Ramos (cell line): Measurements from ENCODE around the gene PKD2L1.

Experiments used
- in situ Hi-C: fragments of 300-500 bp; cut with MboI; formaldehyde crosslinking; loops from one replicate; pipeline ENCODE4 v1.14.3; 2022; ENCODE audit warnings: low sequenced_read_pairs; ENCODE audit not compliant: unreplicated experiment

The PKD2L1 gene

GRCh38 chr10:100357059-100357858, 27.2 kb upstream of the PKD2L1 start:
- in situ Hi-C loops, result no loop called here

GRCh38 chr10:100356067-100357017, 26.3 kb upstream of the PKD2L1 start:
- in situ Hi-C loops, result no loop called here

DNA sequence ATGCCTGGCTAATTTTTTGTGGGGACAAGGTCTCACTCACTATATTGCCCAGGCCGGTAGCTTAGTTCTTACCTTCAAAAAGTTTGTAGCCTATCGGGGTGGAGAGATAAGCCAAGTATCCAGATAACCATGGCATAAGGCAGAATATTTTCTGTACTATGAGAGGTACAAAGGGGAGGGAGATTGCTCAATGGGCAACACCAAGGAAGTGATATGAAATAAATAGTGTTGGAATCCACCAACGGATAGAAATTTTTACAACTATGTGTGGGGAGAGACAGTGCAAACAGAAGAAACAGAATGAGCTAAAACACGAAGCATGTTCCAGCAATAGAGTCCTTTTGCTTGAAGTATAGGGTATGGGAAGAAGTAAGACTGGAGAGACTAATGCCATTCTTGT, 25.1 kb upstream of the PKD2L1 start:
- in situ Hi-C loops, result no loop called here

GRCh38 chr10:100353770-100354485, 23.9 kb upstream of the PKD2L1 start:
- in situ Hi-C loops, result no loop called here

GRCh38 chr10:100350914-100351485, 21.0 kb upstream of the PKD2L1 start:
- in situ Hi-C loops, result no loop called here

- in situ Hi-C loops, result no loop called here
Observed at GRCh38 chr10:100349672-100350071, 19.6 kb upstream of the PKD2L1 start.

GRCh38 chr10:100349087-100349486, 19.1 kb upstream of the PKD2L1 start:
- in situ Hi-C loops, result no loop called here

DNA sequence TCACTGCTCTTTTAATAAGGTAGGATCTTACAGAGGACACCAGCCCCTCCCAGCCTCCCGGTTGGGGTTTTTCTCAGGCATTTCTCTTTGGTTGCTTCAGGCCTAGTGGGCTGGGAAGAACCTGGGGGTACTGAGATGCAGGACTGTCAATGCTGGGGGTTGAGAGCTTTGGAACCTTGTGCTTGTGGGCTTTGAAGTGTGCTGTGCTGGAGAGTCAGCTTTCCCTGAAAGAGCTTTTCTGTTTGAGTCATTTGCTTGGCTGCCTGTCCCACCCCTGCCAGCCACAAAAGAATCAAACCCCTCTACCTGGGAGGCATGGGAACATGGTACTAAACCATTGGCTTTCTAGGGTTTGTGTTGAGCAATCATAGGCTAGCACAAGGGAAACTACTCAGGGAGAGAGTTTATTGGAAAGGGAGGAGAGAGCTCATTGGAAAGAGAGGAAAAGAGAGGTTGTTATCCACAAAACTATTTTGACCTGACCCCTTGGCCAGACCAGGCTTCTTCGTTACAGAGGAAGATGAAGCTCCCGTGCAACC, 18.4 kb upstream of the PKD2L1 start:
- in situ Hi-C loops, result no loop called here

DNA sequence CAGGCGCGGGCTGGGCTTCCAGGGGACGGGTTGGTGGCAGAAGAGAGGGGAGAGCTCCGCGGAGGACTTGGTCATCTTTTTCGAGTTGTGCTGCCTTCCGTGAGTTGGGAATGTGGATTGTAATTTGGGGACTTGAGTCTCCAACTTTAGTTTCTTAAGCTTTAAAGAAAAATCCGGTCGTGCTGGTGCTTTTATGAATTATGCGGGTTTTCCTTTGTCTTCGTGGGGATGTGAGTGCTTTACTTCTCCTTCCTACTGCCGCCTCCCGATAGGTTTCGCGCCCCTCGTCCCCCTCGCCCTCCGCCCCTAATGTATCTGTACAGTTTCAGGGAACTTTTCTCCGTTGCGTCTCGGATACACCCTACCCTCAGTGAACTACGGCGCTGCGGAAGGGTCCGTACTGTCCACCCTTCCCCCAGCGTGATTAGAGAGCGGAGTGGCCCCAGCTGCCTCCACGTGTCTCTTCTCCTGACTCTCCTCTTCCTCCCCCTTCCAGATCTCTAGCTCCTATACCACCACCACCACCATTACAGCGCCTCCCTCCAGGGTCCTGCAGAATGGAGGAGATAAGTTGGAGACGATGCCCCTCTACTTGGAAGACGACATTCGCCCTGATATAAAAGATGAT, 17.7 kb upstream of the PKD2L1 start:
- in situ Hi-C loops, result no loop called here

DNA sequence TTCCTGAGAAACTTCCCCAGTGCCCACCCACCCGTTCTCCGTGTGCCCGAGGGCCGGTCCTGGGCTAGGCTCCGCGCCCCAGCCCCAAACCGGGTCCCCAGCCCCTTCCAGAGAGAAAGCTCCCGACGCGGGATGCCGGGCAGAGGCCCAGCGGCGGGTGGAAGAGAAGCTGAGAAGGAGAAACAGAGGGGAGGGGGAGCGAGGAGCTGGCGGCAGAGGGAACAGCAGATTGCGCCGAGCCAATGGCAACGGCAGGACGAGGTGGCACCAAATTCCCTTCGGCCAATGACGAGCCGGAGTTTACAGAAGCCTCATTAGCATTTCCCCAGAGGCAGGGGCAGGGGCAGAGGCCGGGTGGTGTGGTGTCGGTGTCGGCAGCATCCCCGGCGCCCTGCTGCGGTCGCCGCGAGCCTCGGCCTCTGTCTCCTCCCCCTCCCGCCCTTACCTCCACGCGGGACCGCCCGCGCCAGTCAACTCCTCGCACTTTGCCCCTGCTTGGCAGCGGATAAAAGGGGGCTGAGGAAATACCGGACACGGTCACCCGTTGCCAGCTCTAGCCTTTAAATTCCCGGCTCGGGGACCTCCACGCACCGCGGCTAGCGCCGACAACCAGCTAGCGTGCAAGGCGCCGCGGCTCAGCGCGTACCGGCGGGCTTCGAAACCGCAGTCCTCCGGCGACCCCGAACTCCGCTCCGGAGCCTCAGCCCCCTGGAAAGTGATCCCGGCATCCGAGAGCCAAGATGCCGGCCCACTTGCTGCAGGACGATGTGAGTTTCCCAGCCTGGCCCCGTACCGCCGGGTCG, 16.9 kb upstream of the PKD2L1 start, which contains the start of gene SCD:
TSS of gene SCD (plus strand) at position 469 of the 803 bp plus-strand sequence. CDS start at position 741, 272 bp downstream.
- in situ Hi-C loops, result no loop called here

DNA sequence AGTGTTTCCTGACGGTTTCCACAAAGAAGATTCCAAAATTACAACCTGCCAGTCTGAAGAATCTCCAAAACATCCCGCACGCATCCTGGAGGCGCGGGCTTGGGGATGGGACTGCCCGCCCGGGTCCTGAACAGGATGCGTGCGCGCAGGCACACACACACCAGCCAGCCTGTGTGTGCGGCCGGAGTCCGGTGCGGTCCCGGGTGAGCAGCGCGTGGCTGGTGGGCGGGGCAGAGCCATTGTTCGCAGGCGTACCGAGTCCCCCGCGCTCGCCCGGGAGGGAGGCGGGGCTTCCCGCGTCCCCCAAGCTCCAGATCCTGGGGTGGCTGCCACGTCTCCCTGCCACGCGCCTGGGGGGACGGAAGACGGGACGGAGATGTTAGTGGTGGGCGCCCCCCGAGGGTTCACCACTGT, 16.3 kb upstream of the PKD2L1 start:
- in situ Hi-C loops, result no loop called here

DNA sequence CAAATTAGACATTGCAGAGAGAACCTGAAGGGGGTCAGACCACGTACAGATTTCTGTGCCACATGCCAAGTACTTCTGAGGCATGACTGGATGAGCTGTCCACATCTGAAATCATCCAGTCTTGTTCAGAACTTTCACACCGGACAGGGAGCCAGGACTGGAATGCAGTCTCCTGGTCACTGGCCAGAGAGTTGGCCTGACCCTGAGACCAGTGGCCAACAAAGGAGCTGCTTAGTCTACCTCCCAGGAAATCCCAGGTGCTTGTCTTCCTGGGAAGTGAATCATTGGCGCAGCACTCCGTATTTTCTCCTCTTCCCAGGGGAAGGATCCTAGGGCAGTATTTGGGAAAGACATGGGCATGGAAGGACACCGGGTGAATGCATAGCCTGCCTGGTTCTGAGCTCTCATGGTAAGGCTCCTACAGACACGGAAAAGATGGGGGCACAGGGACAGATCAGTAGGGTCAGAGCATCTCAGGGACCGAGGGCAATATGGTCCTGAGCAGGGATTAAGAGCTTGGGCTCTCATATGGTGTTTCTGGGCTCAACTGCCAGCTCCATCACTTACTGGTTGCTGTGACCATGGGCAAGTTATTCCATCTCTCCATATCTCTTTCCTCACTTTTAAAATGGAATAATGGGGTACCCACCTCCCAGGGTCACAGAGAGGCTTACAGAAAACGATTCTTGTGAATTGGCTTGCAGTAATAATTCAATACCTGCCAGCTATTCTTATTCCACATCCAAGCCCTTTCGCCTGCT, 15.7 kb upstream of the PKD2L1 start:
- in situ Hi-C loops, result no loop called here

DNA sequence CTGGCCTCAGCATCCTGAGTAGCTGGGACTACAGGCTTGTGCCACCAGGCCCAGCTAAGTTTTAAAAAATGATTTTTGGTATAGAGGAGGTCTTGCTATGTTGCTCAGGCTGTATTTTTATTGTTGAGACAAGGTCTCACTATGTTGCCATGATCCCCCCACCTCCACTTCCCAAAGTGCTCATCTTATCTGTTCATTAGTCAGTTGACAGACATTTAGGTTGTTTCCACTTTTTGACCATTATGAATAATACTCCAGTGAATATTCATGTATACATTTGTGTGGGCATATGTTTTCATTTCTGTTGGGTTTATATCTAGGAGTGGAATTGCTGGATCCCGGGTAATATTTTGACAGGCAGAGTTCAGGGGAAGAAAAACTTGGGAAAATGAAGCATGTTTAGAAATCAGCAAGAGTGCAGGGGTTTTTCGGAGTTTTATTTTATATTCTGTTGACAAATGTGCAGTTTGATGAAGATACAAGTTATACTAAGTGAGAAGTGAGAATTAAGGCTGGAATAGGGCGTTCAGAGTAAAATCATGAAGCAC, 14.3 kb upstream of the PKD2L1 start:
- in situ Hi-C loops, result no loop called here

- in situ Hi-C loops, result no loop called here
Observed at GRCh38 chr10:100342627-100342972, 12.6 kb upstream of the PKD2L1 start.

DNA sequence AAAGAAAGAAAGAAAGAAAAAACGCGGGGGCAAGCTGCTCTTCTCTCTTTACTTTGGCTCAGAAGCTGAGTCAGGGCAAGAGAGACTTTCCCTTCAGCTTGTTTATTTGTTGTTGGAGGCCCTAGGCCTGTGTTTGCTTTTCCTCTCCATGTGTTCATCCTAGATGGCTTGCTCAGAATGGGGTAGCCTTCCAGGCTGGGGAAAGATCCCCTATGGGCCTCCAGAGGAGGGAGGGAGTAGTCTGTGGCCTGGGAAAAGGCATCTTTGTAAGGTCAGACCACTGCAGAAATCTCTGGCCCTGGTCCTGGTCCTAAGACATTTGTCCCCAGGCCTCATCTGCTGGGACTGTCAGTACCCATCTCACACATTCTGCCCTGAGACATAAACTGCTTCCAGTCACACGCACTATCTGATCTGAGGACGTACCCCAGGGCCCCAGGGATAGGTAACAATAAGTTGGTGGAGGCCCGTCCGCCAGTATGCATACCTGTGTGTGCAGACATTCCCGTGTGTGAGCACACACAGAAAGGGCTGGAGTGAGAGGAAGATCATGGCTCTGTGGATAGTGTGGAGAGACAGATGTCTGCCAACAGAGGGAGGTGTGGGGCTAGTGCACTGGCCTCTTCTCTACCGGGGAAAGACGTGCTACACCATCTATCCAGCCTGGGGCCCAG, 12.1 kb upstream of the PKD2L1 start:
- in situ Hi-C loops, result no loop called here

DNA sequence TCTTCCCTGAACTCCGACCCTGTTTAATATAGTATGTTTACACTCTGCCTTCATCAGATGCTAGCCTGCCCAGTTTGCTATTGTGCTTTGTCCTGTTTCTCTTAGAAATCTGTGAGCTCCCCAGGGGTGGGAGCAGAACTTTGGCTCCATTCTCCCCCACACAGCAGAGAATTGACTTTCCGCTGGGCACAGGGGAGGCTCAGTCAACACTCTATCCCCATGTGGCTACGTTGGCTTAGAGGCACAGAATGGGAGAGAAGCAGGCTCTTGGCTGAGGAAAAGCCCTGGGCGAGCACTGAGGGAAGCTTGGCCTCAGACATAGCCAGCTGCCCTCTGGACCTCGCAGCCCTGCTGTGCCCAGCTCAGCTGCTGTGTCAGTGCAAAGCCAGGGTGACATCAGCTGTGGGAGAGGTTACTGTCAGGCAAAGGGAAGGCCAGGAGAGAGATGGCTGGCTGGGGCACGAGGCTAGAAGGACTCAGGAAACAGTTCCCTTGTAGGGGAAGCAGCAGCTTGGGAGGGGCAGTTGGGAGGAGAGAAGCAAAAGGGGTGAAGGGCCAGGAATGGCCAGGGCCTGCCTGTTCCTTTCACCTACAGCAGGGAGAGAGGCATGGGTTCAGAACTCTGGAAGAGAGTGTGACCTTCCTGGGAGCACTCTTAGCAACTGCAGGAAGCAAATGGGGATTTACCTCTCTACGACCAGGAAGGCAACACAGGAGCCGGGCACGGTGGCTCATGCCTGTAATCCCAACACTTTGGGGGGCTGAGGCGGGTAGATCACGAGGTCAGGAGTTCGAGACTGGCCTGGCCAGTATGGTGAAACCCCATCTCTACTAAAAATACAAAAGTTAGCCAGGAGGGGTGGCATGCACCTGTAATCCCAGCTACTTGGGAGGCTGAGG, 11.2 kb upstream of the PKD2L1 start:
- in situ Hi-C loops, result no loop called here
